Keratinocyte (primary cell): ENCODE measurements around the gene CATSPER1.
"Not testable (repeated sequence)": the region's sequence is repeated elsewhere in the genome, so short reads cannot be mapped to it uniquely, and the experiment has no call there.

Experiments
- EZH2 ChIP-seq: IDR thresholded peaks from one replicate; pipeline ENCODE4 v1.6.1; 2012; ENCODE audit warnings: inconsistent platforms, mild to moderate bottlenecking, low read length, moderate library complexity
- TF ChIP-seq, protein P1 (sequence below), 3 experiments: IDR thresholded peaks in 1 of 3; conservative IDR thresholded peaks in 1 of 3; optimal IDR thresholded peaks in 1 of 3; 2 replicates in 2 of 3; 3 replicates in 1 of 3; pipeline versions ENCODE3 to v1.5.1; 2011; ENCODE audit warnings: low read length in 3 of 3, mild to moderate bottlenecking in 3 of 3, moderate library complexity in 2 of 3, control low read depth in 1 of 3, inconsistent platforms in 1 of 3; ENCODE audit not compliant: insufficient read depth in 2 of 3; ENCODE audit errors: extremely low read depth in 1 of 3

DNA sequence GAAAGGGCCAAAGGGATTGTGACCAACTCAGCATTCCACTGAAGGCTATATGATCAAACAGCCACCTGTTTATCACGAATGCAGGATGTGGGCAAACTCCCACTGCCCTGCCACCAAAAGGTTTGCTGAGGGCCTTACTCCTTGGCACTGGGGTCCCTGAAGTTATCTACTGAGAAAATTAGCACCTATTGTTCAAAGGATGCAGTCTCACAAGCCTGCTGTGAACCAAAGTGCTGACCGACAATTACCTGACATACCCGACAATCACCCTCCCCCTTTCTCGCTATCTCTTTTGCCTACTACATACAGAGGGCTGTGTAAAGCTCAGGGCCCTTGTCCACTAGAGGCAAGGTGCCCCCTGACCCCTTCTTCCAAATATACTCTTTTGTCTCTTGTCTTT is 16.2 kb downstream of the CATSPER1 start:
- TF ChIP-seq, protein P1, sequence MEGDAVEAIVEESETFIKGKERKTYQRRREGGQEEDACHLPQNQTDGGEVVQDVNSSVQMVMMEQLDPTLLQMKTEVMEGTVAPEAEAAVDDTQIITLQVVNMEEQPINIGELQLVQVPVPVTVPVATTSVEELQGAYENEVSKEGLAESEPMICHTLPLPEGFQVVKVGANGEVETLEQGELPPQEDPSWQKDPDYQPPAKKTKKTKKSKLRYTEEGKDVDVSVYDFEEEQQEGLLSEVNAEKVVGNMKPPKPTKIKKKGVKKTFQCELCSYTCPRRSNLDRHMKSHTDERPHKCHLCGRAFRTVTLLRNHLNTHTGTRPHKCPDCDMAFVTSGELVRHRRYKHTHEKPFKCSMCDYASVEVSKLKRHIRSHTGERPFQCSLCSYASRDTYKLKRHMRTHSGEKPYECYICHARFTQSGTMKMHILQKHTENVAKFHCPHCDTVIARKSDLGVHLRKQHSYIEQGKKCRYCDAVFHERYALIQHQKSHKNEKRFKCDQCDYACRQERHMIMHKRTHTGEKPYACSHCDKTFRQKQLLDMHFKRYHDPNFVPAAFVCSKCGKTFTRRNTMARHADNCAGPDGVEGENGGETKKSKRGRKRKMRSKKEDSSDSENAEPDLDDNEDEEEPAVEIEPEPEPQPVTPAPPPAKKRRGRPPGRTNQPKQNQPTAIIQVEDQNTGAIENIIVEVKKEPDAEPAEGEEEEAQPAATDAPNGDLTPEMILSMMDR (optimal IDR thresholded peaks at IDR 0.05 in 1 of 3, IDR thresholded peaks at IDR 0.05 in 1 of 3, conservative IDR thresholded peaks at IDR 0.05 in 1 of 3; ENCODE audit: extremely low read depth in 1 of 3, insufficient read depth in 2 of 3, low read length in 3 of 3), result not testable (repeated sequence)
- not testable (repeated sequence) for TF ChIP-seq EZH2
